Activated T-helper 1 cell treated with anti-CD3 and anti-CD28 coated beads, Interleukin-12 subunit alpha, Interleukin-12 subunit beta, Interleukin-2, Interleukin-4 antibody, amounts not matched to agents 30 ng/mL and 10 ng/mL and 1 ng/mL, durations not matched to agents 14 hours and 24 hours and 36 hours (primary cell): Measurements from ENCODE around the gene AJM1. TPM values are rescaled to one million over a fixed set of nuclear protein-coding genes. Genes with fewer than 3 reads are reported as not detected.
"Not testable (repeated sequence)": the region's sequence is repeated elsewhere in the genome, so short reads cannot be mapped to it uniquely, and the experiment has no call there.

Experiments used
- DNase-seq: peaks from one replicate; pipeline ENCODE4 v3.0.0; 2021; ENCODE audit warnings: low spot score
- H3K27ac Mint-ChIP-seq: one replicate; pipeline ENCODE4 v1.8.0; 2021; ENCODE audit warnings: mild to moderate bottlenecking, mixed read lengths
- H3K27me3 Mint-ChIP-seq: one replicate; pipeline ENCODE4 v1.8.0; 2022; ENCODE audit warnings: mild to moderate bottlenecking, moderate library complexity, mixed read lengths; ENCODE audit not compliant: insufficient read depth
- H3K36me3 Mint-ChIP-seq: one replicate; pipeline ENCODE4 v1.8.0; 2021; ENCODE audit warnings: low read depth, mixed read lengths
- H3K4me1 Mint-ChIP-seq: one replicate; pipeline ENCODE4 v1.8.0; 2021; ENCODE audit warnings: low read depth, mixed read lengths
- H3K4me3 Mint-ChIP-seq: one replicate; pipeline ENCODE4 v1.8.0; 2021; ENCODE audit warnings: mild to moderate bottlenecking, moderate library complexity, mixed read lengths
- H3K9me3 Mint-ChIP-seq: one replicate; pipeline ENCODE4 v1.8.0; 2021; ENCODE audit warnings: mixed read lengths
- intact Hi-C: fragments of 100-400 bp; cut with micrococcal nuclease; formaldehyde crosslinking; loops from one replicate; pipeline ENCODE4 v1.15.1; 2024
- total RNA-seq: library from RNA; stranded (reverse); gene quantifications from 2 replicates; pipeline ENCODE4 v1.2.3, GENCODE V29; 2022

Gene AJM1
- total RNA-seq, 1 donor from 2014 or later, result 5.8 TPM

GRCh38 chr9:136829981-136830885 lies 12.0 kb upstream of the AJM1 start:
- intact Hi-C loops, result no loop called here
- H3K27me3 Mint-ChIP-seq, result no peaks in the 10 kb centered on the region
- no peaks in the 10 kb centered on the region for H3K4me1 Mint-ChIP-seq
- H3K4me3 Mint-ChIP-seq, result no peak overlapping the region
- peaks cover 5% of the 10 kb centered on the region for H3K36me3 Mint-ChIP-seq
- no peaks in the 10 kb centered on the region for H3K9me3 Mint-ChIP-seq
- no peak overlapping the region for H3K27ac Mint-ChIP-seq
- no peak for DNase-seq

- H3K4me1 Mint-ChIP-seq, result no peaks in the 10 kb centered on the region
- intact Hi-C loops, result no loop called here
- H3K36me3 Mint-ChIP-seq, result peaks cover 5% of the 10 kb centered on the region
- H3K27ac Mint-ChIP-seq, result no peak overlapping the region
- no peaks in the 10 kb centered on the region for H3K27me3 Mint-ChIP-seq
- H3K9me3 Mint-ChIP-seq, result no peaks in the 10 kb centered on the region
- no peak for DNase-seq
- no peak overlapping the region for H3K4me3 Mint-ChIP-seq
Observed at GRCh38 chr9:136831002-136831719, 11.1 kb upstream of the AJM1 start.

GRCh38 chr9:136831720-136832104 lies 10.6 kb upstream of the AJM1 start:
- Mint-ChIP-seq H3K27ac (no peak overlapping the region), H3K4me1 (no peaks in the 10 kb centered on the region), H3K36me3 (peaks cover 5% of the 10 kb centered on the region), H3K9me3 (no peaks in the 10 kb centered on the region), H3K27me3 (no peaks in the 10 kb centered on the region), H3K4me3 (no peak overlapping the region)
- DNase-seq, result no peak
- intact Hi-C loops, result no loop called here

- Mint-ChIP-seq H3K36me3 (peaks cover 5% of the 10 kb centered on the region), H3K27ac (no peak overlapping the region), H3K4me1 (no peaks in the 10 kb centered on the region), H3K27me3 (no peaks in the 10 kb centered on the region), H3K9me3 (no peaks in the 10 kb centered on the region), H3K4me3 (no peak overlapping the region)
- intact Hi-C loops, result no loop called here
- DNase-seq, result no peak
Observed at GRCh38 chr9:136832581-136832980, 9.7 kb upstream of the AJM1 start.

GRCh38 chr9:136833381-136834048 lies 8.8 kb upstream of the AJM1 start:
- H3K27ac Mint-ChIP-seq, DNase-seq, H3K9me3 Mint-ChIP-seq, H3K4me1 Mint-ChIP-seq, H3K36me3 Mint-ChIP-seq, H3K27me3 Mint-ChIP-seq, intact Hi-C loops, H3K4me3 Mint-ChIP-seq: not testable (repeated sequence)

GRCh38 chr9:136835162-136835931 lies 6.9 kb upstream of the AJM1 start:
- DNase-seq, result no peak
- Mint-ChIP-seq H3K36me3 (peaks cover 6% of the 10 kb centered on the region), H3K27ac (no peak overlapping the region), H3K9me3 (no peaks in the 10 kb centered on the region), H3K4me1 (no peaks in the 10 kb centered on the region), H3K27me3 (no peaks in the 10 kb centered on the region), H3K4me3 (no peak overlapping the region)
- intact Hi-C loops, result no loop called here

- Mint-ChIP-seq H3K27ac (no peak overlapping the region), H3K36me3 (peaks cover 6% of the 10 kb centered on the region), H3K9me3 (no peaks in the 10 kb centered on the region), H3K4me3 (no peak overlapping the region), H3K4me1 (no peaks in the 10 kb centered on the region), H3K27me3 (no peaks in the 10 kb centered on the region)
- DNase-seq, result no peak
- intact Hi-C loops, result no loop called here
Observed at GRCh38 chr9:136835932-136836904, 6.1 kb upstream of the AJM1 start.

- Mint-ChIP-seq H3K27me3 (no peaks in the 10 kb centered on the region), H3K27ac (no peak overlapping the region), H3K36me3 (peaks cover 6% of the 10 kb centered on the region), H3K9me3 (no peaks in the 10 kb centered on the region), H3K4me1 (no peaks in the 10 kb centered on the region), H3K4me3 (no peak overlapping the region)
- intact Hi-C loops, result no loop called here
- DNase-seq, result no peak
Observed at GRCh38 chr9:136837146-136837855, 5.0 kb upstream of the AJM1 start.

- H3K27me3 Mint-ChIP-seq, intact Hi-C loops, H3K27ac Mint-ChIP-seq, H3K4me1 Mint-ChIP-seq, H3K9me3 Mint-ChIP-seq, DNase-seq, H3K36me3 Mint-ChIP-seq, H3K4me3 Mint-ChIP-seq: not testable (repeated sequence)
Observed at GRCh38 chr9:136837856-136838277, 4.4 kb upstream of the AJM1 start.

GRCh38 chr9:136838314-136839228 lies 3.7 kb upstream of the AJM1 start:
- DNase-seq, result no peak
- Mint-ChIP-seq H3K4me1 (no peaks in the 10 kb centered on the region), H3K4me3 (no peak overlapping the region), H3K36me3 (peaks cover 6% of the 10 kb centered on the region), H3K27ac (no peak overlapping the region), H3K27me3 (no peaks in the 10 kb centered on the region), H3K9me3 (no peaks in the 10 kb centered on the region)
- intact Hi-C loops, result no loop called here
